HG03354 (cell line): ENCODE data around the gene TMEM14A.

Source experiments
- ATAC-seq: cut with Tn5 transposase; IDR thresholded peaks from one replicate; pipeline ENCODE4 v1.9.1; 2021; ENCODE audit warnings: mild to moderate bottlenecking; ENCODE audit not compliant: unreplicated experiment, poor library complexity, severe bottlenecking

The TMEM14A gene

GRCh38 chr6:52670502-52671409 is at the start of gene TMEM14A:
Gene TMEM14A (plus strand): TSS chr6:52671113. CDS start chr6:52677103, 5,990 bp downstream.
- ATAC-seq: peak; percentile 98

- ATAC-seq: no peak
Observed at GRCh38 chr6:52621631-52622030, 49.3 kb upstream of the TMEM14A start.

- ATAC-seq: no peak
Observed at GRCh38 chr6:52622810-52623209, 48.1 kb upstream of the TMEM14A start.

- ATAC-seq: no peak
Observed at GRCh38 chr6:52632011-52632410, 38.9 kb upstream of the TMEM14A start.

- ATAC-seq: no peak
Observed at GRCh38 chr6:52634211-52634610, 36.7 kb upstream of the TMEM14A start.

- no peak for ATAC-seq
Observed at GRCh38 chr6:52635049-52635577, 35.8 kb upstream of the TMEM14A start.

GRCh38 chr6:52636830-52637229 is 34.1 kb upstream of the TMEM14A start:
- ATAC-seq: no peak

- ATAC-seq: no peak
Observed at GRCh38 chr6:52639493-52639892, 31.4 kb upstream of the TMEM14A start.

- no peak for ATAC-seq
Observed at GRCh38 chr6:52640170-52640569, 30.7 kb upstream of the TMEM14A start.

- no peak for ATAC-seq
Observed at GRCh38 chr6:52640916-52641315, 30.0 kb upstream of the TMEM14A start.

- no peak for ATAC-seq
Observed at GRCh38 chr6:52641388-52641787, 29.5 kb upstream of the TMEM14A start.

- no peak for ATAC-seq
Observed at GRCh38 chr6:52641826-52642225, 29.1 kb upstream of the TMEM14A start.

- ATAC-seq: no peak
Observed at GRCh38 chr6:52642368-52642767, 28.5 kb upstream of the TMEM14A start.

- ATAC-seq: no peak
Observed at GRCh38 chr6:52643158-52643557, 27.8 kb upstream of the TMEM14A start.

- ATAC-seq: no peak
Observed at GRCh38 chr6:52644253-52644652, 26.7 kb upstream of the TMEM14A start.

GRCh38 chr6:52645976-52646375 is 24.9 kb upstream of the TMEM14A start:
- no peak for ATAC-seq

- ATAC-seq: no peak
Observed at GRCh38 chr6:52647199-52647598, 23.7 kb upstream of the TMEM14A start.

- no peak for ATAC-seq
Observed at GRCh38 chr6:52649536-52650160, 21.3 kb upstream of the TMEM14A start.

GRCh38 chr6:52650941-52651340 is 20.0 kb upstream of the TMEM14A start:
- no peak for ATAC-seq

- ATAC-seq: no peak
Observed at GRCh38 chr6:52653151-52653550, 17.8 kb upstream of the TMEM14A start.

- no peak for ATAC-seq
Observed at GRCh38 chr6:52654007-52654406, 16.9 kb upstream of the TMEM14A start.
